Measurements from ENCODE around the gene TGFBR2. TPM values are rescaled to one million over a fixed set of nuclear protein-coding genes. Genes with fewer than 3 reads are reported as not detected.
A peak's percentile ranks its signal among the peaks of the same experiment; 100 is the strongest.

The TGFBR2 gene
- total and polyA plus RNA-seq, 2 of the 13 experiments (the other 11 are each of a cell fraction or from before 2014, with no cell fraction given), result 82.2 to 187 TPM

- TF ChIP-seq TERF1 (CRISPR knock-in tag; IDR thresholded peaks at IDR 0.05) (no peak), ZNF124 (CRISPR knock-in tag; IDR thresholded peaks at IDR 0.05) (no peak), MXD4 (CRISPR knock-in tag; IDR thresholded peaks at IDR 0.05) (no peak), SMC3 (IDR thresholded peaks at IDR 0.05; ENCODE audit: low read length) (no peak), ZNF367 (CRISPR knock-in tag; IDR thresholded peaks at IDR 0.05; ENCODE audit: borderline replicate concordance) (peak; percentile 48; the same call in 1 of the 2 replicates), EP300 (IDR thresholded peaks at IDR 0.05; ENCODE audit: low read depth in 2 of 2, low read length in 2 of 2) (peak in 1 of 2 experiments; percentile 49; a peak in 1 of 4 replicates), EP300 (CRISPR knock-in tag; IDR thresholded peaks at IDR 0.05; ENCODE audit: borderline replicate concordance) (no peak), ZNF670 (CRISPR knock-in tag; IDR thresholded peaks at IDR 0.05; ENCODE audit: borderline replicate concordance) (no peak), RBM22 (optimal IDR thresholded peaks at IDR 0.05; ENCODE audit: low read length) (peak; percentile 99), BORCS8-MEF2B (CRISPR knock-in tag; IDR thresholded peaks at IDR 0.05) (no peak), HMG20A (CRISPR knock-in tag; IDR thresholded peaks at IDR 0.05; ENCODE audit: borderline replicate concordance) (peak; percentile 61; the same call in 1 of the 2 replicates), TEAD3 (CRISPR knock-in tag; optimal IDR thresholded peaks at IDR 0.05; ENCODE audit: borderline replicate concordance) (peak; percentile 35), NR1H2 (CRISPR knock-in tag; IDR thresholded peaks at IDR 0.05; ENCODE audit: borderline replicate concordance, low read depth) (no peak), ZNF362 (CRISPR knock-in tag; IDR thresholded peaks at IDR 0.05; ENCODE audit: borderline replicate concordance) (no peak), CHD4 (IDR thresholded peaks at IDR 0.05; ENCODE audit: borderline replicate concordance, low read length) (no peak), ASH2L (IDR thresholded peaks at IDR 0.05; ENCODE audit: insufficient read length, low read depth, low read length) (no peak), ZNF772 (CRISPR knock-in tag; IDR thresholded peaks at IDR 0.05) (0 out of 2 replicates have a peak, but pooled peaks have one; percentile 38), NR2F2 (IDR thresholded peaks at IDR 0.05; ENCODE audit: borderline replicate concordance, low read depth) (peak; percentile 67; the same call in 1 of the 2 replicates), CENPX (CRISPR knock-in tag; IDR thresholded peaks at IDR 0.05) (no peak), ZNF331 (CRISPR knock-in tag; IDR thresholded peaks at IDR 0.05) (0 out of 2 replicates have a peak, but pooled peaks have one; percentile 19), HNF1A (IDR thresholded peaks at IDR 0.05; ENCODE audit: low read depth) (no peak), HNF1A (CRISPR knock-in tag; IDR thresholded peaks at IDR 0.05; ENCODE audit: borderline replicate concordance) (no peak), RFX5 (IDR thresholded peaks at IDR 0.05; ENCODE audit: low read depth, low read length) (no peak)
Measured at GRCh38 chr3:30648670-30649357, 42.4 kb downstream of the TGFBR2 start (continued).

All from HepG2 (cell line).